Mesenteric fat pad (tissue), 1 donor: ENCODE results near the gene COX11. TPM values are rescaled to one million over a fixed set of nuclear protein-coding genes. Genes with fewer than 3 reads are reported as not detected.

Source experiments
- DNase-seq: peaks from one replicate; pipeline ENCODE4 v3.0.0-alpha.2; 2020; ENCODE audit warnings: low spot score
- long read RNA-seq: library from polyadenylated mRNA; unstranded; transcript quantifications from one replicate; pipeline ENCODE4 v2.0.0, GENCODE V29; 2020
- total RNA-seq: library from RNA; stranded (reverse); fragmentation: NEBNext Ultra II Directional; extraction: Animal tissue kit (Norgen Biotek cat#: 25700); gene quantifications from one replicate; pipeline ENCODE4 v1.2.1, GENCODE V29; 2021
- donor health status: DM: yes; HTN: yes; CAD: no.

The COX11 gene, protein sequence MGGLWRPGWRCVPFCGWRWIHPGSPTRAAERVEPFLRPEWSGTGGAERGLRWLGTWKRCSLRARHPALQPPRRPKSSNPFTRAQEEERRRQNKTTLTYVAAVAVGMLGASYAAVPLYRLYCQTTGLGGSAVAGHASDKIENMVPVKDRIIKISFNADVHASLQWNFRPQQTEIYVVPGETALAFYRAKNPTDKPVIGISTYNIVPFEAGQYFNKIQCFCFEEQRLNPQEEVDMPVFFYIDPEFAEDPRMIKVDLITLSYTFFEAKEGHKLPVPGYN
- 40.4 TPM for total RNA-seq
- long read RNA-seq, transcript COX11-201 (4 exons, 2,497 nt): major isoform, 69 of 76 reads
- long read RNA-seq, partial matches to known transcripts: 0 of 76 reads
- long read RNA-seq, other reads (novel, unspliced or antisense): 1 of 76 reads

DNA sequence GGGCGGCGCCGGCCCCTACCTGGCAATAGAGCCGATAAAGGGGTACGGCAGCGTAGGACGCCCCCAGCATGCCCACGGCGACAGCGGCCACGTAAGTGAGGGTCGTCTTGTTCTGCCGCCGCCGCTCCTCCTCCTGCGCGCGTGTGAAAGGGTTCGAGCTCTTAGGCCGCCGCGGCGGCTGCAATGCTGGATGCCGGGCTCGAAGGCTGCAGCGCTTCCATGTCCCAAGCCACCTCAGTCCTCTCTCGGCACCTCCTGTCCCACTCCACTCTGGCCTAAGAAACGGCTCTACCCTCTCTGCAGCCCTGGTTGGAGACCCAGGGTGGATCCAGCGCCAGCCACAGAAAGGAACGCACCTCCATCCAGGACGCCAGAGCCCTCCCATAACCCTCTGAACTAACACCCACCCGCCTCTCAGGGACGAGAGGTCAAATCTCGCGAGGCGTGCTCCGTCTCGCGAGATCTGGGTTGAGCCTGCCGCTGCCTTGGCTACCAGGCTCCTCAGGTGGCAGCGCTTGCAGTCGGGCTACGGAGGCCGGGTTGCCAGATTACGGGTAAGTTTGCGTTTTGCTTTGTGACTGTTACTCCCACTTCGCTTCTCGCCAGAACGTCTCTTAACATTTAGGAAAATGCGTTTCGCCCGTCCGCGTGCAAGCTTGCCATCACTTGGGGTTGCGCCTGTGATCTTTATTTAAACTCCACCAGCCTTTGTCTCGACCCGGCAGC, at the start of gene COX11, which contains the start of gene STXBP4:
COX11 (minus strand) TSS at position 393 of the 726 bp plus-strand sequence; CDS start at position 385, 8 bp downstream.
STXBP4 (plus strand) TSS at position 504 of the 726 bp plus-strand sequence. CDS start 17,455 bp downstream, outside the sequence.
- peak; percentile 96 for DNase-seq

DNA sequence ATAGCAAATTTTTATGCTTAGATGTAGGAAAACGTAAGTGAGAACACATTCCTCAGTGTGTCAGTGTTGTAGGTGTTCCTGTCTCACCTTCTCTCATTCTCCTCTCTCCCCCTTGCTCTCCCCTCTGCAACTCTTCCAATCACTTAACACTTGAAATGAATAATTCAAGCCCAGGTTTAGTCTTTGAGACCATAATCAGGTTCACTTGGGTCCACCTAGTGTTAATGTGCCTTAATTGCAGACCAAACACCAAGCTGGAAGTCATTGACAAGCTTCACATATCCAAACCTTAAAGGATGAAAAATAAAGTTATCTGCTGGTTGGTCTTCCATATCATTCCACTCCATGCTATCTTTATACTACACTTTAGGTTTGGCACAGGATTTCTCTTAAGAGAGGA, 37.1 kb upstream of the COX11 start:
- no peak for DNase-seq

DNA sequence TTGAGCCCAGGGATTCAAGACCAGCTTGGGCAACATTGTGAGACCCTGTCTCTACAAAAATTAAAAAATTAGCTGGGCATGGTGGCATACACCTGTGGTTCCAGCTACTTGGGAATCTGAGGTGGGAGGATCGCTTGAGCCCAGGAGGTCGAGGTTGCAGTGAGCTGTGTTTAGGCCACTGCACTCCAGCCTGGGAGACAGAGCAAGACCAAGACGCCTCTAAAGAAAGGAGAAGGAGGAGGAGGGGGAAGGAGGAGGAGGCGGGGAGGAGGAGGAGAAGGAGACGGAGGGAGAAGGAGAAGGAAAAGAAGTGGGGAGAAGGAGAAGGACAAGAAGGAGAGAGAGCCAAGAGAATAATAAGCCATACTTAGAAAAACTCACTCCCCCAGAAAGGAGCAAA, 36.0 kb upstream of the COX11 start:
- DNase-seq: no peak

- no peak for DNase-seq
These were observed 34.0 kb upstream of the COX11 start for GRCh38 chr17:55002458-55002857.

DNA sequence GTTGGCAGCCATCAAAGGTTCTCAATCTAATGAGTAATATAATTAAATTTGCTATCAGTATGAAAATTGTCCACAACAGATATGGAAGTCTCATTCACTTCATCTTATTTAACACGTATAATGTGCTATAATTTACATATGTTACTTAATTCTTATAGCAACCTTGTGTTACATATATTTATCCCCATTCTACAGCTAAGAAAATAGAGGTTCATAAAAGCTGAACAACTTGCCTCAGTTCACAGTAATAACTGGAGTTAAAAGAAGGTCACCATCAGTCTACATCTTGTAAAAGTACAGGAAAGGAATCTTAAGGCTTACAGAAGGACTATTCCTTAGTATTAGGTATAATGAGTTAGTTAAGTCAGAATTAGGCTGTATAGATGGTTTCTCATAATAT, 28.0 kb upstream of the COX11 start:
- no peak for DNase-seq

- DNase-seq: no peak
These were observed 24.6 kb upstream of the COX11 start for GRCh38 chr17:54992797-54993639.

GRCh38 chr17:54991567-54991966, 23.1 kb upstream of the COX11 start:
- DNase-seq: no peak

GRCh38 chr17:54990118-54990517, 21.7 kb upstream of the COX11 start:
- no peak for DNase-seq

DNA sequence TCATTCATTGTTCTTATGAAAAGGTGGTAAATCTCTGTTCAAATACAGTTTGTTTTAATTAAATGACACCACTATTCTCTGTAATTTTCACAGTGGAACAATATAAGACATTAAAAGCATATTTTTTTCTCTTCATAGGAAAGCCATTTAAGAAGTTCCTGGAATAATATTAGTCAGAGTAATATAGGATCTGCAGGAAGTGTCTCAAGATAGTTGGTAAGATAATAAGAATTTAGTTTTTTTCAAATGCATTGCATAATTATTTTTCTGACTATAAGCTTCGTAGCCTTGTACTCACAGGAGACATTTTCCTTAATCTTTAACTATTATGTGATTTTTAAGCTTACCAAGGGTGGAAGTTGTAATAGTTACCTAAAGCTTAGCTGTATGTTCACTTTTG, 17.0 kb upstream of the COX11 start:
- no peak for DNase-seq

GRCh38 chr17:54983260-54983659, 14.8 kb upstream of the COX11 start:
- no peak for DNase-seq

GRCh38 chr17:54982399-54982798, 13.9 kb upstream of the COX11 start:
- DNase-seq: no peak

DNA sequence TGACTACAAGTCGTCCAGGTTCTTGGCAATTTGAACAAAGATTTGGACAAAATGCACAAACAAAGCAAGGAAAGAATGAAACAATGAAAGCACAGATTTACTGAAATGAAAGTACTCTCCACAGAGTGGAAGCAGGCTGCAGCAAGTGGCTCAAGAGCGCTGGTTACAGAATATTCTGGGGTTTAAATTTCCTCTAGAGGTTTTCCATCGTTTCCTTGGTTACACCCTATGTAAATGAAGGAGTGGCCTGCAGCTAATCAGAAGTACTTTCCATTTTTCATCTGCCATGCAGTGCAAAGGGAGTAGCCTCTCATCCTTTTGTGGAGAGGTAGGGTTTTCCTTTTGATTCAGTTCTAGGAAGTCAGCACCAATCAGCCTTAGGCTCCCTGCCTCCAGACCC, 11.9 kb upstream of the COX11 start:
- no peak for DNase-seq

DNA sequence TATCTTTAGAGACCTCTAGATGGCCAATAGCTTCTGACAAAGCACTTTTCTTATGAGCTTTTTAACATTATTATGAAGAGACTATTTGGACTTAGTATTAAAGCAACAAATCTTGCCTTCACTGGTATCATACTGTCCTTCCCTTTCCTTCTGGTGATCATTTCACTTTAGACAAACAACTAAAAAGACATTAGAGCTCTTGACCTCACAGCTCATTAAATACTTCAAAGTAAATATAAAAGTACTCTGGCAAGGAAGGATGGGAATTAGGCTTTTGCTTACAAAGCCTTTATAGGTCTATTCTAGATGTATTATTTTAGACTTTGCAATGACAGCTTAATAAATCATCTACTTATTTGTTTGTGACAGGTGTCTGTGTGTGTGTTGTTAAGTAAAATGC, 11.2 kb upstream of the COX11 start:
- DNase-seq: no peak

GRCh38 chr17:54977744-54978143, 9.3 kb upstream of the COX11 start:
- no peak for DNase-seq

DNA sequence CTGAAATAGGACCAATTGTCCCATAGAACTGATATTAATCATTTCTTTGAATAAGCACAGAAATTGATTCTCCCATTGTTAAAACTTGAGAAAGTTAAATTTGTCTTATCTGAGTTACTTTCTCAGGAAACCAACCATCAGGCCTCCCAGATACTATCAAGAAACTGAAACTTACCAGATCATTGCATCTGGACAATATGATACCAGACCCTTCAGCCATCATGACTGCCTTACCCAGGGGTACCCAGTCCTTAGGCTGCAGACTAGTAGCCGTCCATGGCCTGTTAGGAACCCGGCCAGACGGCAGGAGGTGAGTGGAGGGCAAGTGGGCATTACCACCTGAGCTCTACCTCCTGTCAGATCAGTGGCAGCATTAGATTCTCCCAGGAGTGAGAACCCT, 7.9 kb upstream of the COX11 start:
- no peak for DNase-seq

DNA sequence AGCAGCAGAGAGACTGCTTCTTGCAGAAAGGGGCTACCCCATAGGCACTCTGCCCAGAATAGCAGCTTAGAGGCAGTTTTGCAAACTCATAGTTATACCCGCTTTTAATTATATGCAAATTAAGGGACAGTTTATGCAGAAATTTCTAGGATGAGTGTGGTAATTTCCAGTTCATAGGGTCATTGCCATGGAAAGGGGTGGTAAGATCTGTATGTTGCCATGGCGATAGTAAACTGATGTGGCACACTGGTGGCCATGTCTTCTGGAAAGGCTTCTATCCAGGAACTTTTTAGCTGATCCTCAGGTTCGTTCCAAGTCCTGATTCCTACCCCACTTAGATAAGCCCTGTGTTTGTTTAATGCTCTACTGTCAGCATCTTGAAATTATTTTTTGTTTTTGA, 6.3 kb upstream of the COX11 start:
- DNase-seq: no peak

GRCh38 chr17:54972406-54973138, 4.1 kb upstream of the COX11 start:
- DNase-seq: no peak

DNA sequence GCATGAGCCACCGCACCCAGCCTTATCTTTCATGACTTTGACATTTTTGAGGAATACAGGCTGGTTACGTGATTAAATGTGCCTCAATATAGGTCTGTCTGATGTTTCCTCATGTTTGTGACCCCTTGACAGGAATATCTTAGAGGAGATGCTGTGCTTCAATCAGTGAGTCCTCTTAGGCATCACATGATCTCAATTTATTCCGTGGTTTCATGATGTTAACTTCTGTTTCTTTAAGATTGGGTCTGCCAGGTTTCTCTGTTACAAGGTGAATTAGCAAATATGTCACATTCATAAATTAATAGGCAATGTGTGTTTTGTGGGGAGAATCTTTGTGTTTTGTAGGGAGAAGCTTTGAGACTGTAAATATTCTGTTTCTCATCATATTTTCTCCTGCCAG, 3.4 kb upstream of the COX11 start:
- DNase-seq: no peak

DNA sequence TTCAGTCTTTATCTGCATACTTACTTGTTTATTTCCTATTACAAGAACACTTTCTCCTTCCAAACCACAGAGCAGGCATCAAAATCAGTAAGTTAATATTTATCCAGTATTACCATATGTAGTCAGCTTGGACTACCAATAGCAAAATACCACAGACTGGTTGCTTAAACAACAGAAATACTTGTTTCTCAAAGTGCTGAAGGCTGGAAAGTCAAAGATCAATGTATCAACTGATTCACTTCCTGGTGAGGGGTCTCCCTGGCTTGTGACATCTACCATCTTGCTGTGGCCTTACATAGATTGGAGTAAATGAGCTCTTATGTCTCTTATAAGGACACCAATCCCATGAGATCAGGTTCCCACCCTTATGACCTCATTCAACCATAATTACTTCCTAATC, 2.7 kb upstream of the COX11 start:
- DNase-seq: no peak

- no peak for DNase-seq
These were observed 1.5 kb upstream of the COX11 start for GRCh38 chr17:54969658-54970572.
